CD4-positive, alpha-beta T cell treated with Interleukin-21 for 1 hour (primary cell): ENCODE measurements around the gene GXYLT2.

Experiments
- DNase-seq: peaks from one replicate; pipeline ENCODE4 v3.0.0-alpha.2; 2020

GXYLT2 gene

GRCh38 chr3:72887705-72888545, at the start of gene GXYLT2:
TSS of gene GXYLT2 (plus strand) at chr3:72888046. CDS start at chr3:72888234, 188 bp downstream.
- DNase-seq = no peak

DNA sequence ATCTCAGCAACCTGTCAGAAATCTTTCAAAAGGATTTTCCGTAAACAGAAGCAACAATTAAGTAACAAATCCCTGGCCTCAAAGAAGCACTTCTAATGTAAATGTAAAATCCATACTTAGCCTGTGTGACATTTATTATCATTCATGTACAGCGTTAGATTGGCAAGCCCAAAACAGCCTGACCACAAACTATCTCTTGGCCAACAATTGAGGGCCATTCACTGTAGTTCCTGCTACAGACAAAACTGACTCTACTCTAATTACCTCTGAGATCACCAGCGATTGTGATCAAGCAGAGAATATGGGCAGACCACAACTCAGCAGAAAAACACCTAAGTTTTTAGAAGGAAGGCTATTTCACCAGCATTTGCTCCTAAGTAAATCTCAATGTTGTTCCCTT, 48.8 kb upstream of the GXYLT2 start:
- no peak for DNase-seq

- DNase-seq = no peak
Measured at GRCh38 chr3:72844436-72844993, 43.3 kb upstream of the GXYLT2 start.

DNA sequence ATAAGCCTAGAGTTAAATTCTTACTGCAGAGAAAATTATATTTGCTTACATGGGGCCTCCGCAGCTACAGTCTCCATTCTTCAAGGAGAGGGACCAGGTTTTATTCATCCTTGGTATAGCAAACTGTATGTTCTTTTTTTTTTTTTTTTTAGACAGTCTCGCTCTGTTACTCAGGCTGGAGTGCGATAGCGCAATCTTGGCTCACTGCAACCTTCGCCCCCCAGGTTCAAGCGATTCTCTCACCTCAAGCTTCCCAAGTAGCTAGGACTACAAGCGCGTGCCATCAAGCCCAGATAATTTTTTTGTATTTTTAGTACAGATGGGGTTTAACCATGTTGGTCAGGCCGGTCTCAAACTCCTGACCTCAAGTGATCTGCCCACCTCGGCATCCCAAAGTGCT, 41.7 kb upstream of the GXYLT2 start:
- DNase-seq = no peak

DNA sequence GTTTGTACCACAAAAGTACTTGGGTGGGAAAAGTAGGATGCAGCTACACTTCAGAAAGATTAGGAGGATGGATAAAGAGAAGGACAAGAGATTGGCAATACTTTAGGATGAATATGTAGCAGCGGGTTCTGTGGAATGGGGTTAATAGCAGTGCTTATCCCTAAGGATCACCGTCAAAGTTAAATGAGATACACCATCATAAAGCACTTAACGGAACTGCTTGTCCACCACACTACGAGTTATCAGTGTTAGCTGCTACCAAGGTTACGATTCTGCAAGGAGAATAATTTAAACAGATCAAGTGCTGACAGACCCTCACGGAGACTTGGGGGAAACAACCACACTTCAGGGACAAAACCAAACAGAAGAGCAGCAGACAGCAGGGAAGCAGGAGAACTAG, 40.6 kb upstream of the GXYLT2 start:
- DNase-seq = no peak

DNA sequence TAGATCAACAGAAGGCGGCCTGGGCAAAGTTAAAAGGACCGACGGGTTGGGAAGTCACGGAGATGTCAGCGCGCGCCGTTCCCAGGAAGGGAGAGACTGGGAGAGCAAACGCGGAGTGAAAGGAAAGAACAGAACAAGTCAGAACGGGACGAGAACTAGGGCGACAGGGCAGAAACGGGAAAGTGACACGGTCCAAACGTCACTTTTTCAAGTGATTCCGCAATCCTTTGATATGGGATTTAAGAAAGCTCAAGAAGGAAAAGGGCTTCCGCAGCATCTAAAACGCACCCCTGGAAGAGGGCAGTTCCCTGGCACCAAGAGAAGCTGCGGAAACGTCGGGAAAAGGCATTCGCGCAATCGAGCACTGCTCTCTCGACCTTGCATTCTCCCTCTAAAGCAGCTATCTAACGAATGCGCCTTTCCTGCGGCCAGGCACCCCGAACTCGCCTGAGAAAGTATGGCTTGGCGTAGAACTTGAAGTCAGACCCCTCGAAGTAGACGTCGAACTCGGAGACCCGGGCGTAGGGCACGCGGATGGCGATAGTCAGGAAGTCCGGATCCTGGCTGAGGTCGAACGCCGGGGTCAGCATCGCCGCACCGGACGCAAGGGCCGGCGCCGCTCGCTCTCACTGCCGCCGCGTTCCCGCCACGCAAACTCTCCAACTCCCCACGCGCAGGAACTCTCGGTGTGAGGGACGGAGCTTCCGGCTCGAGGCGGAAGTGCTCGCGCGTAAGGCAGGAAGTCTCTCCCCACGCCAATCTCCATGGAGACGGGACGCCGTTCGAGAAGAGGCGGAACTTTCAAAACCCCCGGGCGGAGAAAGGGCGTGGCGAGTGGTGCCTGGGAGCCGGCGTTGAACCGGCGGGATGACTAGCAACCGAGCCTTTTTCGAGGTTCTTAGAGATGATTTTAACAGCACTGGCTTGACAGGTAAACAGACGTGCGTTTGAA, 39.8 kb upstream of the GXYLT2 start, which contains the start of gene SHQ1:
Gene SHQ1, minus strand, starts transcription at position 695 of the 952 bp plus-strand sequence. Its CDS starts 105 bp downstream, at position 590.
- DNase-seq = peak; percentile 93

DNA sequence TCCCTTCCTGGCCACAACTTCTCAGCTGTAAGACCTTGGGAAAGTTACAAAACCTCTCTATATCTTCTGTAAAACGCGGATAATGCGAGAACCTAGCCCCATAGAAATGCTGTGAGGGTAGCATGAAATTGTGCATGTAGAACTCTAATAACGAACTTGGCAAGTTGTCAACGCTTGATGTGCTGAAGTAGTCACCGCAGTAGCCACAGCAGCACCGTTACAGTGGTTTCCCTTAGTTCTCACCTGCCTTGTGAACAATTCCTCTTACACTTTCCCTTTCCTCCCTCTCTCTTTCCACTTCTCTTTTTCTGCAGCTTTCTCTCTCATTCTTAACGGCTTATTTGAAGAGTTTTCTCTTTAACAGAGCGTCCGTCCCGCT, 39.2 kb upstream of the GXYLT2 start:
- peak; percentile 47 for DNase-seq

DNA sequence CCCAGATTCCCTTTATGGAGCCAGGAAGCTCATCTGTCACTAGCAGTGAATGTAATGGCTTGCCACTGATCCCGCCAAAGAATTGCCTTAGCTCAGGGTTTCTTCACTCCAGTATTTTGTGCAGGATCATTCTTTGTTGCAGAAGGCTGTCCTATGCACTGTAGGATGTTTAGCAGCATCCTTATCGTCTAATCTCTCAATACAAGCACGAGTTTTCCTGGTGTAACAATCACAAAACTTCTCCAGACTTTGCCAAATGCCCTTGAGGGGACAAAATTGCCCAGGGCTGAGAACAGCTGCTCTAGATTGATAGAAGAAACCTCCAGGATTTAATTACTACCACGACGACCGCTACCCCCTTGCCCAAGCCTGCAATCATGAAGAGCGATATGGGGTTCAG, 32.8 kb upstream of the GXYLT2 start:
- no peak for DNase-seq

GRCh38 chr3:72860053-72860452, 27.8 kb upstream of the GXYLT2 start:
- no peak for DNase-seq

DNA sequence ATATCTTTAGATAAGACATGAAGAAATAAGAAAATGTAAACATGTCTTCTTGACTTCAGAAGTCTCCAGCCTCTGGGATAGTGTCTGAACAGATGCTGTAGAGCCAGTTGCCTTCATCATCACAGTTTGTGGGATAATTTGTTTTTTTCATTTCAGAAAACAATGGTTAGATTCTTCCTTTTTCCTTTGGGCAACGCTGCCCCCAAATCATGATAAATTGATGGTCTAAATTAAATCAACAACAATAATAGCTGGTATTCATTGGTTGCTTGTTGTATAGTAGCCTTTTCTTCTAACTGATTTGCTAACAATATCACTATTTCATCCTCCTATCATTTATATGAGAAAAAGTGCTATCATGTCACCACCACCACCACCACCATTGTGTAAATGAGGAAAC, 27.0 kb upstream of the GXYLT2 start:
- DNase-seq = no peak

DNA sequence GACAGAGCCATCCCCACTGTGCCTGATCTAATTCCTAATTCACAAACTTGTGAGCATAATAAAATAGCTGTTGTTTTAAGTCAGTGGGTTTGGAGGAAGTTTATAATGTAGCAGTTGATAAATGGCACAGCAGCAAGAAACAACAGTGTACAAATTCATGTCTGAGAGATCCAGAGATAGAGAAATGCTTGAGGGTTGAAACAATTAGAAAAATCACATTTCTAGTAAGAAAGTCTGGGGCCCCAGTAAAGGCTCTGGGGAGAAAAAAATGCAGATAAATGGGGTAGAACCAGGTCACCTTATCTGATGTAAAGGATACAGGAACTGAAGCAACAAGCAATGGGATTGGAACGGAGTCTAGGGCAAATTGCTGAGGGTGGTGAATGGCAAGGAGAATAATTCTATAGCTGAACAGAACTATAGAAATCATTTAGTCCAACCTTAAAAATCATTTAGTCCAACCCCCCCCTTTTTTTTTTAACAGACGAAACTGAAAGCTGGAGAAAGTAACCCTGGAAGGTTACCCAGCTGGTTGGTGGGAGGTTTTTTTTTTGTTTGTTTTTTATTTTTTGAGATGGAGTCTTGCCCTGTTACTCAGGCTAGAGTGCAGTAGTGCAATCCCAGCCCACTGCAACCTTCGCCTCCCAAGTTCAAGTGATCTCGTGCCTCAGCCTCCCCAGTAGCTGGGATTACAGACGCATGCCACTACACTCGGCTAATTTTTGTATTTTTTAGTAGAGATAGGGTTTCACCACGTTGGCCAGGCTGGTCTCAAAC, 25.3 kb upstream of the GXYLT2 start:
- DNase-seq = no peak

DNA sequence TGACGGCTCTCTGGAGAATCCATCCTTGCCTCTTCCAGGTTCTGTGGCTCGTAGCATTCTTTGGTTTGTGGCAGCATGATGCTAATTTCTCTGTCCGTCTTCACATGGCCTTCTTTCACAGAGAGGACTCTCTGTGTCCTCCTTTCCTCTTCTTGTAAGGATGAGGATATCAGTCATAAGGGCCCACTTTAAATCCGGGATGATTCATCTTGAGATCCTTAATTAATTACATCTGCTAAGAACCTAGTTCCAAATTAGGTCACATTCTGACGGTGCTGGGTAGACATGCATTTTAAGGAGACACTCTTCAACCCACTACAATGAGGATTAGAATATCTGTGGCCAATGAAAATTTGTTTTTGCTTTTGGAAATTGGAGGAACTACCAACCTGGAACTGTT, 15.7 kb upstream of the GXYLT2 start:
- DNase-seq = no peak

GRCh38 chr3:72887343-72887704, 522 bp upstream of the GXYLT2 start:
- DNase-seq = no peak

DNA sequence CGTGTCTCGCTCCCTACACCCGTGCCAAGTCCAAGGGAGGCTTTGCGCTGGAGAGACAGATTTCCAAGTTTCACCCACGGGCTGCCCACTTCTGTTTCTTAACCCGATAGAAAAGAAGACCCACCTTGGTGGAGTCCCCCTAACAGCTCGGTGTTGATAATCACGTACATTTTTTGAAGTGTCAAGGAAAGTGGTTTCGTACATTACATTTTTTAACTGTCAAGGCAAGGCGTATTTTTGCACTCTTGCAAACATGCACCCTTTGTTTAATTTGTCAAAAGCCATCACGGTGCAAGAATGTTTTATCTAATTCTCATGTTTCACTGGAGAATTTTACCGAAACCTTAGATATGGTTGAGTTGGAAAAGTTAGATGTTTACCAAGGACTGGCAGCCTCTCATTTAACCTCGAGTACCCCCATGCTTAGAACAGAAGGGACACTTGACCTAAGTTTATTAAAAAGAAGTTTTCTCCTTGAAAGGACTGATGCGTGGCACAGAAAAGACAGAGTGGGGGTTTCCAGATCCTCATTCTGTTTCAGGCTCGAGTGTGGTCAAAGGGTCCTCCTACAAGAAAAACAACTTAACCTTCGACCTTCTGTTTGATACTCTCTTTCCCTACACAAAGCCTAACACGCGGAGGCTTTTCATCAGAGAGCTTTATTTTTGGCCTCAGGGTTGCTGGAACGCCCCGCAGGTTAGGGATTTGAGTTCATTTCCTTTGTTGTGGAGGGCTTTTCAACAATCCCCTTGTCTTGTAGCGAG, 882 bp downstream of the GXYLT2 start:
- no peak for DNase-seq

DNA sequence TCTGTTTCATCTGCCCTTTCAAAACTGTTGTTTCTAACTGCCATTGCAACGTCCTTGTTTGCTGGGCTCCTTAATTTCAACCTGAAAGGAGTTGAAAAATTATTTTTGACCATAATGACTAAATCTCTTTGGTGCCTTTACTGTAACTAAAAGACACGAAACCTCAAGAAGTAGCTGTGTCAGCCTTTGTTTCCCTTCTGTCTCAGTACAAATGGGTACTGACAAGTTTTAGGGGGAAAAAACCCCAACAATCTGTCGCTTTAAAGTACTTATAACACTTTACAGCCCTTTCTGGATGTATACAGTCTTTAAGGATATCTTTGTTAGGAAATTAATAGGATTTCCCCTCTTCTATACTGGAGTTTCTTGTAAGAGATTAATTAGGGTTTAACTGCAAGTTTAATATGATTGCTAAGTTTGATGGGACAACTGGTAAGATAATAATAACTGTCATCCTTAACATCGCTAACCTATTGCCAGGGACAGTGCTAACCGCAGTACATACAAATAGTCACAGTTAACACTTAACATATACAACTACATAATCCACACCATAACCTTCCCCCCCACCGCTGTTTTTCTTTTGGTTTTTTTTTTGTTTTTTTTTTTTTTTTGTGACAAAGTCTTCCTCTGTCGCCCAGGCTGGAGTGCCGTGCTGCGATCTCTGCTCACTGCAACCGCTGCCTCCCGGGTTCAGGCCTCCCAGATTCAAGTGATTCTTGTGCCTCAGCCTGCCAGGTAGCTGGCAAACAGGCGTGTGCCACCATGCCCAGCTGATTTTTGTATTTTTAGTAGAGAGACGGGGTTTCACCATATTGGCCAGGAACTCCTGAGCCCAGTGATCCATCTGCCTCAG, 1.7 kb downstream of the GXYLT2 start:
- no peak for DNase-seq

- DNase-seq = no peak
Measured at GRCh38 chr3:72890166-72890925, 2.5 kb downstream of the GXYLT2 start.

GRCh38 chr3:72891053-72891855, 3.4 kb downstream of the GXYLT2 start:
- DNase-seq = no peak

GRCh38 chr3:72892081-72892775, 4.4 kb downstream of the GXYLT2 start:
- DNase-seq = no peak

GRCh38 chr3:72892870-72893269, 5.0 kb downstream of the GXYLT2 start:
- DNase-seq = no peak
